Osteoblast (primary cell): ENCODE results near the gene SPTB. TPM values are rescaled to one million over a fixed set of nuclear protein-coding genes. Genes with fewer than 3 reads are reported as not detected.

Experiments
- DNase-seq: peaks from one replicate; pipeline ENCODE4 v3.0.0; 2011; ENCODE audit warnings: low spot score, mixed read lengths; ENCODE audit not compliant: insufficient read length; ENCODE audit errors: missing footprints
- H2AFZ ChIP-seq: 2 replicates; pipeline ENCODE4 v1.6.0; 2011; ENCODE audit warnings: mild to moderate bottlenecking, low read length
- H3K27ac ChIP-seq: 2 replicates; pipeline ENCODE4 v1.5.1; 2011; ENCODE audit warnings: mild to moderate bottlenecking, low read depth, low read length, moderate library complexity
- H3K27me3 ChIP-seq: 2 replicates; pipeline ENCODE4 v1.6.0; 2012; ENCODE audit warnings: mild to moderate bottlenecking, control low read depth, inconsistent platforms, low read length, moderate library complexity; ENCODE audit not compliant: insufficient read depth
- H3K36me3 ChIP-seq: 2 replicates; pipeline ENCODE4 v1.5.1; 2011; ENCODE audit warnings: mild to moderate bottlenecking, low read length, control low read depth, moderate library complexity; ENCODE audit not compliant: insufficient read depth
- H3K4me1 ChIP-seq: 2 replicates; pipeline ENCODE4 v1.5.1; 2011; ENCODE audit warnings: mild to moderate bottlenecking, low read length, control low read depth, moderate library complexity; ENCODE audit not compliant: insufficient read depth
- H3K4me2 ChIP-seq: 2 replicates; pipeline ENCODE4 v1.6.0; 2011; ENCODE audit warnings: mild to moderate bottlenecking, low read length; ENCODE audit not compliant: insufficient read depth
- H3K4me3 ChIP-seq: fragments of 200-600 bp; sonication (generic); 3 replicates; pipeline ENCODE4 v1.5.1; 2012; ENCODE audit warnings: mild to moderate bottlenecking, low read length, inconsistent platforms; ENCODE audit not compliant: insufficient read depth
- H3K79me2 ChIP-seq: 2 replicates; pipeline ENCODE4 v1.6.0; 2012; ENCODE audit warnings: mild to moderate bottlenecking, low read length, control low read depth, inconsistent platforms; ENCODE audit not compliant: insufficient read depth
- H3K9me3 ChIP-seq: 2 replicates; pipeline ENCODE4 v1.5.1; 2011; ENCODE audit warnings: low read depth, low read length, control low read depth
- H4K20me1 ChIP-seq: 2 replicates; pipeline ENCODE4 v1.6.0; 2012; ENCODE audit warnings: mild to moderate bottlenecking, low read length, control low read depth; ENCODE audit not compliant: insufficient read depth
- CTCF ChIP-seq: IDR thresholded peaks from 2 replicates; pipeline ENCODE4 v1.5.1; 2011; ENCODE audit warnings: mild to moderate bottlenecking, low read depth, low read length, moderate library complexity; ENCODE audit errors: extremely low read depth
- total RNA-seq: library from RNA; depleted of rRNA; stranded (reverse); fragments of >200 nt; gene quantifications from 2 replicates; pipeline ENCODE4 v1.2.3, GENCODE V29; 2012

SPTB gene
- total RNA-seq, 1 donor, result under 0.01 TPM

- Histone ChIP-seq H3K4me3 (no peak overlapping the region), H3K4me2 (no peak overlapping the region), H2AFZ (no peak overlapping the region), H3K9me3 (no peaks in the 10 kb centered on the region), H3K79me2 (peaks cover 17% of the 10 kb centered on the region), H4K20me1 (no peaks in the 10 kb centered on the region), H3K27ac (no peak overlapping the region), H3K36me3 (no peaks in the 10 kb centered on the region), H3K27me3 (peaks cover 18% of the 10 kb centered on the region), H3K4me1 (peaks cover 22% of the 10 kb centered on the region)
- DNase-seq, result no peak
- TF ChIP-seq CTCF, result no peak
Measured at GRCh38 chr14:64706119-64706592, 173.6 kb downstream of the SPTB start.

- Histone ChIP-seq H3K79me2 (peaks cover 17% of the 10 kb centered on the region), H2AFZ (peak overlapping the region; percentile 65), H4K20me1 (no peaks in the 10 kb centered on the region), H3K4me1 (peaks cover 22% of the 10 kb centered on the region), H3K27me3 (peaks cover 22% of the 10 kb centered on the region), H3K4me2 (peak overlapping the region; percentile 88), H3K9me3 (no peaks in the 10 kb centered on the region), H3K4me3 (peak overlapping the region; percentile 83), H3K27ac (no peak overlapping the region), H3K36me3 (no peaks in the 10 kb centered on the region)
- DNase-seq, result no peak
- TF ChIP-seq CTCF, result no peak
Measured at GRCh38 chr14:64705381-64706118, 174.2 kb downstream of the SPTB start.

DNA sequence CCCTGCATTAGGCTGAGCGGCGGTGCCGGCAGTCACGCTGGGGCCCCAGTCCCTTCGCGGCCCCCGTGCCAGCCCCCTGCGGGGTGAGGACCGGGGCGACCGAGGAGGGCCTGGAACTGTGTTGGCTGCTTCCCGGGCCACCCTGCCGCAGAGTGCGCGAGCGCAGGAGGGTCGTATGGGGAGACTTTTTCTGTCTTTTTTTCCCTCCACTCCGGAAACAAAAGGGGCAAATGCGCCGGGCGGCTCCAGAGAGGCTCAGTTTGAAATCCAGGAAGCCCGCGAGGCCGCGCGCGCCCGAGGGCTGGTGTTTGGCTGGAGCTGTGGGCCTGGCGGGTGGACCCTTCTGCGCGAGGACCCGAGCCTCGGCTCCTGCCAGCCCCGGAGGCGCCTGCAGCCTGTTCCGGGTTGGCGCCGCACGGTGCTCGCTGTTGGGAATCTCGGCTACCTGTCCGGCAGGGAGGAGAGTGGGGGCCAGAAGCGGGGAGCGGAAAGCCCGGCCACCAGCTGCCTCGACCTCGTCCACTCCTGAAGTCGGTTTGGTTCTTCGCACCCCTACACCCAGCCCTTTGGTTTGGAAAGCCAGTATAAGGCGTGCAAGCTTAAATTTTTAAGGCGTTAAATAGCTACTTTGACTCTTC is 174.8 kb downstream of the SPTB start:
- DNase-seq, result peak; percentile 81
- Histone ChIP-seq H3K36me3 (no peaks in the 10 kb centered on the region), H4K20me1 (no peaks in the 10 kb centered on the region), H3K27me3 (peaks cover 22% of the 10 kb centered on the region), H3K4me2 (peak overlapping the region; percentile 88), H2AFZ (peak overlapping the region; percentile 65), H3K4me3 (peak overlapping the region; percentile 83), H3K79me2 (peaks cover 16% of the 10 kb centered on the region), H3K9me3 (no peaks in the 10 kb centered on the region), H3K4me1 (peaks cover 22% of the 10 kb centered on the region), H3K27ac (no peak overlapping the region)
- TF ChIP-seq CTCF, result no peak

- Histone ChIP-seq H3K27ac (no peak within 1 kb of the TSS), H3K4me1 (peaks cover 22% of the 10 kb centered on the region)
Measured at GRCh38 chr14:64704143-64704742, 175.5 kb downstream of the SPTB start, which contains the start of gene PLEKHG3. TSS of gene PLEKHG3 (plus strand) at chr14:64704424. CDS start at chr14:64727632, 23,208 bp downstream.

More at GRCh38 chr14:64704143-64704742, 175.5 kb downstream of the SPTB start, which contains the start of gene PLEKHG3:
- Histone ChIP-seq H3K79me2 (peaks cover 10% of the 10 kb centered on the region), H3K9me3 (no peaks in the 10 kb centered on the region), H3K4me2 (peak within 1 kb of the TSS; percentile 88), H4K20me1 (no peaks in the 10 kb centered on the region), H2AFZ (peak within 1 kb of the TSS; percentile 93), H3K36me3 (no peaks in the 10 kb centered on the region), H3K4me3 (peak within 1 kb of the TSS; percentile 83), H3K27me3 (peaks cover 24% of the 10 kb centered on the region)
- DNase-seq, result peak; percentile 97
- TF ChIP-seq CTCF, result no peak
